SK-N-SH (cell line): ENCODE data around the gene PARP9. TPM values are rescaled to one million over a fixed set of nuclear protein-coding genes. Genes with fewer than 3 reads are reported as not detected.

Source experiments
- CTCF ChIA-PET: fragments of 300-600, 350-600 bp; formaldehyde crosslinking; extraction: SDS; loops from one replicate; lab custom pipeline; 2021; lab: Yijun Ruan, JAX
- POLR2A ChIA-PET: fragments of 350-600 bp; sonication (Branson Sonifier 250); formaldehyde crosslinking; extraction: SDS; loops from one replicate; lab custom pipeline; 2020; ENCODE audit warnings: antibody characterized with exemption, inconsistent platforms; lab: Yijun Ruan, JAX
- DNase-seq: peaks from one replicate; pipeline ENCODE4 v3.0.0; 2012
- H2AFZ ChIP-seq: fragments of 200-600 bp; sonication (generic); 2 replicates; pipeline ENCODE4 v1.8.1; 2016; ENCODE audit warnings: antibody characterized with exemption, mild to moderate bottlenecking, low read depth
- H3F3A ChIP-seq: fragments of 200-600 bp; sonication (generic); replicated peaks from 2 replicates; pipeline ENCODE3; 2016; ENCODE audit warnings: antibody characterized with exemption, mild to moderate bottlenecking; ENCODE audit not compliant: insufficient read depth
- H3K27ac ChIP-seq, 2 experiments: fragments of 200-500 bp in 1 of 2; fragments of 200-600 bp in 1 of 2; sonication (Bioruptor generic) in 1 of 2; sonication (generic), shearing (Covaris generic) in 1 of 2; 2 replicates each; pipeline versions ENCODE4 v1.5.1 to v1.6.1; 2014 to 2016; ENCODE audit warnings: low read depth in 2 of 2, inconsistent platforms in 1 of 2, low read length in 1 of 2, mild to moderate bottlenecking in 1 of 2, mixed read lengths in 1 of 2
- H3K27me3 ChIP-seq: fragments of 200-600 bp; sonication (generic), shearing (Covaris generic); 2 replicates; pipeline ENCODE4 v1.6.1; 2016; ENCODE audit warnings: mixed run types; ENCODE audit not compliant: insufficient read depth
- H3K36me3 ChIP-seq, 2 experiments: fragments of 200-500 bp in 1 of 2; fragments of 200-600 bp in 1 of 2; sonication (Bioruptor generic) in 1 of 2; sonication (generic) in 1 of 2; replicated peaks in 1 of 2; 2 replicates each; pipeline versions ENCODE3 to v1.5.1; 2014 to 2016; ENCODE audit warnings: low read length in 1 of 2, mild to moderate bottlenecking in 1 of 2; ENCODE audit not compliant: insufficient read depth in 2 of 2, control insufficient read depth in 1 of 2
- H3K4me1 ChIP-seq, 2 experiments: fragments of 200-500 bp in 1 of 2; fragments of 200-600 bp in 1 of 2; sonication (Bioruptor generic) in 1 of 2; sonication (generic), shearing (Covaris generic) in 1 of 2; 2 replicates each; pipeline versions ENCODE4 v1.5.1 to v1.6.1; 2014 to 2016; ENCODE audit warnings: low read depth in 1 of 2, low read length in 1 of 2, mixed run types in 1 of 2; ENCODE audit not compliant: insufficient read depth in 2 of 2, control insufficient read depth in 1 of 2
- H3K4me2 ChIP-seq: fragments of 200-600 bp; sonication (generic), shearing (Covaris generic); 2 replicates; pipeline ENCODE4 v1.6.1; 2017; ENCODE audit warnings: mixed run types
- H3K4me3 ChIP-seq, 2 experiments: fragments of 200-500 bp in 1 of 2; fragments of 200-600 bp in 1 of 2; sonication (Bioruptor generic) in 1 of 2; sonication (generic), shearing (Covaris generic) in 1 of 2; 2 replicates each; pipeline versions ENCODE4 v1.5.1 to v1.8.1; 2014 to 2016; ENCODE audit warnings: low read depth in 2 of 2, inconsistent platforms in 1 of 2, low read length in 1 of 2, mild to moderate bottlenecking in 1 of 2, mixed read lengths in 1 of 2, moderate library complexity in 1 of 2
- H3K79me2 ChIP-seq: fragments of 200-600 bp; sonication (generic); 2 replicates; pipeline ENCODE4 v1.8.1; 2017; ENCODE audit warnings: mild to moderate bottlenecking; ENCODE audit not compliant: insufficient read depth
- H3K9ac ChIP-seq: fragments of 200-600 bp; sonication (generic); 2 replicates; pipeline ENCODE4 v1.6.1; 2017; ENCODE audit warnings: mixed run types
- H3K9me2 ChIP-seq: fragments of 200-600 bp; sonication (generic); 2 replicates; pipeline ENCODE4 v1.6.1; 2017; ENCODE audit warnings: mixed run types
- H3K9me3 ChIP-seq: fragments of 200-600 bp; sonication (generic); 2 replicates; pipeline ENCODE4 v1.6.1; 2017; ENCODE audit warnings: mixed run types, mild to moderate bottlenecking, moderate library complexity
- H4K20me1 ChIP-seq: fragments of 200-600 bp; sonication (generic); 2 replicates; pipeline ENCODE4 v1.6.1; 2017; ENCODE audit warnings: mild to moderate bottlenecking, mixed run types; ENCODE audit not compliant: insufficient read depth
- CHD2 ChIP-seq: fragments of 150-350 bp; IDR thresholded peaks from 2 replicates; pipeline ENCODE4 v1.6.1; 2018; ENCODE audit warnings: low read length; ENCODE audit not compliant: partially characterized antibody
- ELF1 ChIP-seq: IDR thresholded peaks from 2 replicates; pipeline ENCODE4 v1.4.0; 2012
- EP300 ChIP-seq, 2 experiments: IDR thresholded peaks; 2 replicates each; pipeline versions ENCODE4 v1.4.0 to v1.6.1; 2012; ENCODE audit warnings: borderline replicate concordance in 1 of 2, low read depth in 1 of 2, low read length in 1 of 2
- EZH2phosphoT487 ChIP-seq: fragments of 200-600 bp; sonication (generic); IDR thresholded peaks from 2 replicates; pipeline ENCODE4 v1.6.1; 2017; ENCODE audit warnings: low read depth, mixed run types, mild to moderate bottlenecking, antibody characterized with exemption, moderate library complexity, borderline replicate concordance
- FOXJ3 ChIP-seq: sonication (generic); formaldehyde crosslinking; IDR thresholded peaks from 2 replicates; pipeline ENCODE4 v1.5.1; 2020; ENCODE audit warnings: mild to moderate bottlenecking, missing genetic modification reagents
- JUND ChIP-seq: IDR thresholded peaks from 2 replicates; pipeline ENCODE4 v1.4.0; 2012
- MAX ChIP-seq: IDR thresholded peaks from 2 replicates; pipeline ENCODE4 v1.4.0; 2012; ENCODE audit warnings: low read depth
- MEF2A ChIP-seq: IDR thresholded peaks from 2 replicates; pipeline ENCODE4 v1.4.0; 2012; ENCODE audit warnings: low read depth, borderline replicate concordance
- NFIC ChIP-seq: IDR thresholded peaks from 2 replicates; pipeline ENCODE4 v1.4.0; 2012; ENCODE audit warnings: borderline replicate concordance
- NRF1 ChIP-seq: IDR thresholded peaks from 2 replicates; pipeline ENCODE4 v1.6.1; 2012; ENCODE audit warnings: low read depth, mild to moderate bottlenecking, low read length
- PBX3 ChIP-seq: IDR thresholded peaks from 2 replicates; pipeline ENCODE4; 2012
- POLR2AphosphoS5 ChIP-seq: IDR thresholded peaks from 2 replicates; pipeline ENCODE4 v1.6.1; 2012; ENCODE audit warnings: low read depth, low read length
- RAD21 ChIP-seq: IDR thresholded peaks from 2 replicates; pipeline ENCODE4 v1.6.1; 2012; ENCODE audit warnings: mild to moderate bottlenecking, low read length
- RXRA ChIP-seq: IDR thresholded peaks from 2 replicates; pipeline ENCODE4 v1.4.0; 2012; ENCODE audit warnings: low read depth, mild to moderate bottlenecking, borderline replicate concordance
- SMC3 ChIP-seq: IDR thresholded peaks from 2 replicates; pipeline ENCODE4 v1.6.1; 2012; ENCODE audit warnings: low read depth, low read length, improper control_type of control experiment
- TEAD4 ChIP-seq: IDR thresholded peaks from 2 replicates; pipeline ENCODE4 v1.4.0; 2012; ENCODE audit warnings: mild to moderate bottlenecking, borderline replicate concordance; ENCODE audit not compliant: insufficient read depth
- YY1 ChIP-seq: IDR thresholded peaks from 2 replicates; pipeline ENCODE4 v1.4.0; 2012; ENCODE audit warnings: low read depth, mild to moderate bottlenecking
- whole genome bisulfite sequencing: methylation state at CpG from one replicate; pipeline ENCODE4 v1.1.6; 2017; ENCODE audit warnings: low lambda C conversion rate; 5-methylcytosine and 5-hydroxymethylcytosine counted together
- polyA plus RNA-seq, 3 experiments: library from polyadenylated mRNA; depleted of rRNA; stranded (reverse); fragments of >200 nt; gene quantifications; 2 replicates each; pipeline ENCODE4 v1.2.3, GENCODE V29; 2012

The PARP9 gene
- polyA plus RNA-seq, 1 of the 3 experiments (the other 2 are of a cell fraction): 13.5 TPM

GRCh38 chr3:122530164-122530563 lies 33.9 kb downstream of the PARP9 start:
- ChIA-PET POLR2A (no interaction called here), CTCF (interaction anchor here (0.5 kb wide), 1 partner anchor 354 kb away, joined by 3 read pairs; no protein-coding TSS in a partner anchor)
- Histone ChIP-seq H3K27ac (no peak overlapping the region), H3K9ac (no peak overlapping the region), H3K36me3 (peaks cover 13 to 31% of the 10 kb centered on the region in 2 experiments), H2AFZ (no peak overlapping the region), H3K27me3 (no peaks in the 10 kb centered on the region), H3K79me2 (no peaks in the 10 kb centered on the region), H3F3A (peaks cover 6% of the 10 kb centered on the region), H3K4me3 (no peak overlapping the region), H3K9me3 (no peaks in the 10 kb centered on the region), H4K20me1 (no peaks in the 10 kb centered on the region), H3K4me2 (no peak overlapping the region), H3K4me1 (0 out of 4 replicates have a peak, but pooled peaks cover 0 to 7% of the 10 kb centered on the region in 2 experiments), H3K9me2 (no peaks in the 10 kb centered on the region)
- 75% methylated on average over 2 of the region's 2 CpGs for WGBS
- TF ChIP-seq SMC3: no peak
- no peak for TF ChIP-seq FOXJ3 (CRISPR knock-in tag)
- no peak for TF ChIP-seq POLR2AphosphoS5
- no peak for TF ChIP-seq JUND
- TF ChIP-seq RAD21: no peak
- no peak for DNase-seq

- CTCF ChIA-PET: no interaction called here
- WGBS: 93% methylated on average over 11 of the region's 11 CpGs
- H3K4me2 ChIP-seq: no peak overlapping the region
- no peak for TF ChIP-seq ELF1
- TF ChIP-seq EZH2phosphoT487: no peak
- no peak for TF ChIP-seq NFIC
- no peak for TF ChIP-seq NRF1
- no peak for TF ChIP-seq RXRA
- TF ChIP-seq MAX: no peak
- TF ChIP-seq CHD2: no peak
- no peak for TF ChIP-seq RAD21
- no peak for TF ChIP-seq EP300 (IDR thresholded peaks at IDR 0.05; ENCODE audit: borderline replicate concordance in 1 of 2, low read depth in 1 of 2, low read length in 1 of 2)
- TF ChIP-seq SMC3: no peak
- TF ChIP-seq MEF2A: no peak
- TF ChIP-seq TEAD4: no peak
- TF ChIP-seq PBX3: no peak
- no peak for TF ChIP-seq YY1
- TF ChIP-seq, all 33 proteins: peak for 0
- H3K27me3 ChIP-seq: no peaks in the 10 kb centered on the region
- no peak overlapping the region for H3K9ac ChIP-seq
- H4K20me1 ChIP-seq: no peaks in the 10 kb centered on the region
- POLR2A ChIA-PET: no interaction called here
- no peaks in the 10 kb centered on the region for H3K9me3 ChIP-seq
- no peaks in the 10 kb centered on the region for H3K4me1 ChIP-seq
- H3K79me2 ChIP-seq: no peaks in the 10 kb centered on the region
- H3F3A ChIP-seq: no peaks in the 10 kb centered on the region
- H3K27ac ChIP-seq: no peak overlapping the region
- no peak for DNase-seq
- peaks cover 4% of the 10 kb centered on the region; the same call in 1 of the 2 replicates for H3K9me2 ChIP-seq
- no peak overlapping the region for H3K4me3 ChIP-seq
- no peak overlapping the region for H2AFZ ChIP-seq
- H3K36me3 ChIP-seq: peaks cover 0 to 4% of the 10 kb centered on the region in 2 experiments
Observed at GRCh38 chr3:122523317-122523716, 40.8 kb downstream of the PARP9 start.
